Measurements from ENCODE around the gene GID4. TPM values are rescaled to one million over a fixed set of nuclear protein-coding genes. Genes with fewer than 3 reads are reported as not detected.

GID4 gene
- total RNA-seq, 1 donor from 2014 or later, result 4.8 TPM

GRCh38 chr17:18111330-18111971, 72.2 kb downstream of the GID4 start:
- no peak overlapping the region for H3K4me3 ChIP-seq (ENCODE audit: low read depth, low read length)
- TF ChIP-seq CTCF (conservative IDR thresholded peaks at IDR 0.05; ENCODE audit: low read depth, low read length), result no peak
- DNase-seq (ENCODE audit: low read depth), result no peak

- DNase-seq (ENCODE audit: low read depth), result no peak
- no peak overlapping the region for H3K4me3 ChIP-seq (ENCODE audit: low read depth, low read length)
- no peak for TF ChIP-seq CTCF (conservative IDR thresholded peaks at IDR 0.05; ENCODE audit: low read depth, low read length)
Observed at GRCh38 chr17:18115517-18115916, 76.3 kb downstream of the GID4 start.

GRCh38 chr17:18116078-18116477, 76.9 kb downstream of the GID4 start:
- DNase-seq (ENCODE audit: low read depth), result no peak
- TF ChIP-seq CTCF (conservative IDR thresholded peaks at IDR 0.05; ENCODE audit: low read depth, low read length), result no peak
- no peak overlapping the region for H3K4me3 ChIP-seq (ENCODE audit: low read depth, low read length)

GRCh38 chr17:18117533-18117932, 78.3 kb downstream of the GID4 start:
- no peak for TF ChIP-seq CTCF (conservative IDR thresholded peaks at IDR 0.05; ENCODE audit: low read depth, low read length)
- no peak overlapping the region for H3K4me3 ChIP-seq (ENCODE audit: low read depth, low read length)
- no peak for DNase-seq (ENCODE audit: low read depth)

Other genes starting within 250 kb of the GID4 start
- gene SREBF1, start 202.4 kb upstream of the GID4 start, total RNA-seq, result 58.3 and 65.1 TPM in 2 replicates
- 13.2 and 19.4 TPM in 2 replicates for gene TOM1L2, start 67.0 kb upstream of the GID4 start, total RNA-seq
- gene DRC3, start 66.5 kb upstream of the GID4 start, total RNA-seq, result 0.06 and 0.72 TPM in 2 replicates
- gene ATPAF2, start 240 bp upstream of the GID4 start, total RNA-seq, result 10.2 and 19.5 TPM in 2 replicates
- 35.3 and 57.5 TPM in 2 replicates for gene DRG2, start 48.5 kb downstream of the GID4 start, total RNA-seq
- gene MYO15A, start 69.3 kb downstream of the GID4 start, total RNA-seq, result 0.07 and 0.17 TPM in 2 replicates
- 81.2 and 101 TPM in 2 replicates for gene ALKBH5, start 144.4 kb downstream of the GID4 start, total RNA-seq
- 46.1 and 65.3 TPM in 2 replicates for gene LLGL1, start 186.2 kb downstream of the GID4 start, total RNA-seq
- 425 and 531 TPM in 2 replicates for gene FLII, start 219.3 kb downstream of the GID4 start, total RNA-seq
- gene MIEF2, start 221.3 kb downstream of the GID4 start, total RNA-seq, result 43.1 and 48.0 TPM in 2 replicates

Measured in epithelial cell of proximal tubule (primary cell).